ENCODE measurements around the gene NXN. TPM values are rescaled to one million over a fixed set of nuclear protein-coding genes. Genes with fewer than 3 reads are reported as not detected.

NXN gene
- polyA plus RNA-seq, 3 donors: not detected

DNA sequence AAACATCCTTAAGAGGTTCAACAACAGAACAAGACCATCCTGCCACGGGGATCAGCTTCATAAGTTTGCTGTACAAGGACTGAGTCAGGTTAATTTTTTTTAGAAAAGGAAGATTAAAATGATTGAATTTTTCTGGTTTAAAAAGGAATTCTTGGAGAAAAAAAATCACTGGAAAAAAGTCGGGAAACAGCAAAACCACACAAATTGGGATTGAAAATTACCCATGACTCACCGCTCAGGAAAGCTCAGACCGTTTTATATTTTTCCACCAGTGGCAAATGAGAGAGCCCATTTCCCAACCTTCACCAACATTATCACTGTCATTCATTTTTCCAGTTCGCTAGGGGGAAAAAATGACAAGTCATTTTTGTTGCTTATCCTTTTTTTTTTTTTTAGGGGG is 150.8 kb downstream of the NXN start:
- Histone ChIP-seq H3K27me3 (ENCODE audit: control insufficient read depth in 2 of 2, insufficient read depth in 2 of 2, low read length in 2 of 2) (no peaks in the 10 kb centered on the region), H3K9me3 (replicated peaks in 1 of 2; ENCODE audit: control insufficient read depth in 1 of 2, insufficient read depth in 1 of 2, low read length in 2 of 2) (peaks cover 5 to 9% of the 10 kb centered on the region in 2 donors), H2AFZ (ENCODE audit: insufficient read depth, low read depth, low read length, poor library complexity, severe bottlenecking) (no peak overlapping the region), H3K36me3 (replicated peaks in 1 of 2; ENCODE audit: control insufficient read depth in 1 of 2, insufficient read depth in 2 of 2, low read length in 2 of 2) (no peaks in the 10 kb centered on the region), H3K27ac (ENCODE audit: low read depth in 1 of 2, low read length in 2 of 2) (no peak overlapping the region), H4K20me1 (ENCODE audit: insufficient read depth, low read length) (no peaks in the 10 kb centered on the region), H3K4me2 (replicated peaks; ENCODE audit: extremely low read depth, low read length, poor library complexity, severe bottlenecking) (no peak overlapping the region), H3K4me1 (ENCODE audit: control insufficient read depth in 1 of 2, insufficient read depth in 2 of 2, low read length in 2 of 2) (no peaks in the 10 kb centered on the region), H3K9ac (ENCODE audit: insufficient read depth, low read length, poor library complexity, severe bottlenecking) (no peak overlapping the region), H3K4me3 (replicated peaks in 1 of 3; ENCODE audit: low read depth in 2 of 3, low read length in 3 of 3) (no peak overlapping the region), H3K79me2 (ENCODE audit: insufficient read depth, low read length) (no peaks in the 10 kb centered on the region)
- Mint-ChIP-seq H3K4me1 (no peaks in the 10 kb centered on the region), H3K36me3 (no peaks in the 10 kb centered on the region), H3K27me3 (ENCODE audit: low read depth in 3 of 3) (peaks cover 3 to 4% (median 4%) of the 10 kb centered on the region in 3 donors), H3K4me3 (no peak overlapping the region), H3K9me3 (peaks cover 2 to 16% (median 14%) of the 10 kb centered on the region in 7 donors), H3K27ac (no peak overlapping the region)
- DNase-seq: no peak
- 82% methylated on average over 3 of the region's 5 CpGs for WGBS (ENCODE audit: insufficient coverage)
- intact Hi-C loops (cut with micrococcal nuclease): no loop called here
- no peak for TF ChIP-seq CTCF (IDR thresholded peaks at IDR 0.05)

DNA sequence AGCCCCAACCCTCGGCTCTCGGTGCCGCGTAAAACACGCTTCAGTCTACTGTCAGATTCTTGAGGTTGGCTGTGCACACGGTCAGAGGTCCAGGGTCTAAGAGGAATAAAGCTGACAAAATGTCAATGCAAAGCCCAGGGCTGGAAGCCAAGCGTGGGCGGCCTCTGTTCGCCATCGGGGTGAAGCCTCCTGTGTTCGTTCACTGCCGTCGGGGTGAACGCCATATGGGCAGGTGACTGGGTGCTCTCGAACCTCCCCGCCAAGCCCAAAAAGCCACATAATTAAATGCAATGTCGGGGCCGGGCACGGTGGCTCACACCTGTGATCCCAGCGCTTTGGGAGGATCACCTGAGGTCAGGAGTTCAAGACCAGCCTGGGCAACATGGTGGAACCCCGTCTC is 152.8 kb downstream of the NXN start:
- WGBS (ENCODE audit: insufficient coverage): 93% methylated on average over 21 of the region's 21 CpGs
- Histone ChIP-seq H3K79me2 (ENCODE audit: insufficient read depth, low read length) (no peaks in the 10 kb centered on the region), H3K9me3 (replicated peaks in 1 of 2; ENCODE audit: control insufficient read depth in 1 of 2, insufficient read depth in 1 of 2, low read length in 2 of 2) (peaks cover 4 to 7% of the 10 kb centered on the region in 2 donors), H3K27ac (ENCODE audit: low read depth in 1 of 2, low read length in 2 of 2) (no peak overlapping the region), H2AFZ (ENCODE audit: insufficient read depth, low read depth, low read length, poor library complexity, severe bottlenecking) (no peak overlapping the region), H4K20me1 (ENCODE audit: insufficient read depth, low read length) (no peaks in the 10 kb centered on the region), H3K27me3 (ENCODE audit: control insufficient read depth in 2 of 2, insufficient read depth in 2 of 2, low read length in 2 of 2) (no peaks in the 10 kb centered on the region), H3K4me2 (replicated peaks; ENCODE audit: extremely low read depth, low read length, poor library complexity, severe bottlenecking) (no peak overlapping the region), H3K9ac (ENCODE audit: insufficient read depth, low read length, poor library complexity, severe bottlenecking) (no peak overlapping the region), H3K4me1 (ENCODE audit: control insufficient read depth in 1 of 2, insufficient read depth in 2 of 2, low read length in 2 of 2) (no peaks in the 10 kb centered on the region), H3K36me3 (replicated peaks in 1 of 2; ENCODE audit: control insufficient read depth in 1 of 2, insufficient read depth in 2 of 2, low read length in 2 of 2) (no peaks in the 10 kb centered on the region), H3K4me3 (replicated peaks in 1 of 3; ENCODE audit: low read depth in 2 of 3, low read length in 3 of 3) (no peak overlapping the region)
- Mint-ChIP-seq H3K27ac (no peak overlapping the region), H3K4me3 (no peak overlapping the region), H3K36me3 (no peaks in the 10 kb centered on the region), H3K4me1 (no peaks in the 10 kb centered on the region), H3K27me3 (ENCODE audit: low read depth in 3 of 3) (peaks cover 0 to 3% (median 3%) of the 10 kb centered on the region in 3 donors), H3K9me3 (peaks cover 2 to 9% (median 9%) of the 10 kb centered on the region in 7 donors)
- no peak for DNase-seq
- no peak for TF ChIP-seq CTCF (IDR thresholded peaks at IDR 0.05)
- intact Hi-C loops (cut with micrococcal nuclease): no loop called here
